ENCODE results near the gene CCL23.

Gene CCL23

GRCh38 chr17:36017799-36018198, at the start of gene CCL23:
CCL23 (minus strand) TSS chr17:36017972; CDS start chr17:36017897, 75 bp downstream.
- Histone ChIP-seq H3K36me3 (ENCODE audit: insufficient read depth, low read length) (no peaks in the 10 kb centered on the region), H3K9me3 (ENCODE audit: low read depth, low read length) (no peaks in the 10 kb centered on the region), H3K4me3 (no peak within 1 kb of the TSS), H3K9ac (ENCODE audit: insufficient read length) (no peak within 1 kb of the TSS), H3K27ac (no peak within 1 kb of the TSS)
- no peak for TF ChIP-seq EZH2 (IDR thresholded peaks at IDR 0.05)
- TF ChIP-seq POLR2AphosphoS5 (IDR thresholded peaks at IDR 0.05; ENCODE audit: borderline replicate concordance, low read depth, low read length): no peak
- no peak for TF ChIP-seq FOXP2 (optimal IDR thresholded peaks at IDR 0.05; ENCODE audit: control extremely low read depth, extremely low read length, insufficient read depth)
- no peak for DNase-seq (ENCODE audit: low read depth, low spot score)

- no peak for DNase-seq (ENCODE audit: low read depth, low spot score)
- H3K9ac ChIP-seq (ENCODE audit: insufficient read length): no peak overlapping the region
Observed at GRCh38 chr17:36066365-36066985, 48.7 kb upstream of the CCL23 start.

GRCh38 chr17:36063786-36064541, 46.2 kb upstream of the CCL23 start, which contains the start of gene CCL18:
CCL18 (plus strand) TSS chr17:36064272; CDS start chr17:36064343, 71 bp downstream.
- no peak within 1 kb of the TSS for H3K4me3 ChIP-seq
- H3K9me3 ChIP-seq (ENCODE audit: low read depth, low read length): no peaks in the 10 kb centered on the region
- TF ChIP-seq EZH2 (IDR thresholded peaks at IDR 0.05) (no peak), FOXP2 (optimal IDR thresholded peaks at IDR 0.05; ENCODE audit: control extremely low read depth, extremely low read length, insufficient read depth) (no peak)
- H3K9ac ChIP-seq (ENCODE audit: insufficient read length): no peak within 1 kb of the TSS
- DNase-seq (ENCODE audit: low read depth, low spot score): no peak
- no peaks in the 10 kb centered on the region for H3K36me3 ChIP-seq (ENCODE audit: insufficient read depth, low read length)
- H3K27ac ChIP-seq: no peak within 1 kb of the TSS

More at GRCh38 chr17:36066365-36066985, 48.7 kb upstream of the CCL23 start:
- H3K27ac ChIP-seq: no peak overlapping the region
- no peaks in the 10 kb centered on the region for H3K36me3 ChIP-seq (ENCODE audit: insufficient read depth, low read length)
- H3K4me3 ChIP-seq: no peak overlapping the region
- TF ChIP-seq EZH2 (IDR thresholded peaks at IDR 0.05) (no peak), FOXP2 (optimal IDR thresholded peaks at IDR 0.05; ENCODE audit: control extremely low read depth, extremely low read length, insufficient read depth) (no peak), POLR2AphosphoS5 (IDR thresholded peaks at IDR 0.05; ENCODE audit: borderline replicate concordance, low read depth, low read length) (no peak)
- no peaks in the 10 kb centered on the region for H3K9me3 ChIP-seq (ENCODE audit: low read depth, low read length)

GRCh38 chr17:36060816-36061215, 43.0 kb upstream of the CCL23 start:
- Histone ChIP-seq H3K9ac (ENCODE audit: insufficient read length) (no peak overlapping the region), H3K36me3 (ENCODE audit: insufficient read depth, low read length) (no peaks in the 10 kb centered on the region), H3K4me3 (no peak overlapping the region), H3K27ac (no peak overlapping the region), H3K9me3 (ENCODE audit: low read depth, low read length) (no peaks in the 10 kb centered on the region)
- DNase-seq (ENCODE audit: low read depth, low spot score): no peak
- no peak for TF ChIP-seq POLR2AphosphoS5 (IDR thresholded peaks at IDR 0.05; ENCODE audit: borderline replicate concordance, low read depth, low read length)
- no peak for TF ChIP-seq FOXP2 (optimal IDR thresholded peaks at IDR 0.05; ENCODE audit: control extremely low read depth, extremely low read length, insufficient read depth)
- no peak for TF ChIP-seq EZH2 (IDR thresholded peaks at IDR 0.05)

GRCh38 chr17:36059406-36059805, 41.6 kb upstream of the CCL23 start:
- no peak for TF ChIP-seq POLR2AphosphoS5 (IDR thresholded peaks at IDR 0.05; ENCODE audit: borderline replicate concordance, low read depth, low read length)
- no peak for TF ChIP-seq EZH2 (IDR thresholded peaks at IDR 0.05)
- TF ChIP-seq FOXP2 (optimal IDR thresholded peaks at IDR 0.05; ENCODE audit: control extremely low read depth, extremely low read length, insufficient read depth): no peak
- no peak for DNase-seq (ENCODE audit: low read depth, low spot score)

GRCh38 chr17:36057911-36058310, 40.1 kb upstream of the CCL23 start:
- H3K9me3 ChIP-seq (ENCODE audit: low read depth, low read length): no peaks in the 10 kb centered on the region
- H3K4me3 ChIP-seq: no peak overlapping the region
- TF ChIP-seq EZH2 (IDR thresholded peaks at IDR 0.05) (no peak), POLR2AphosphoS5 (IDR thresholded peaks at IDR 0.05; ENCODE audit: borderline replicate concordance, low read depth, low read length) (no peak), FOXP2 (optimal IDR thresholded peaks at IDR 0.05; ENCODE audit: control extremely low read depth, extremely low read length, insufficient read depth) (no peak)
- H3K36me3 ChIP-seq (ENCODE audit: insufficient read depth, low read length): no peaks in the 10 kb centered on the region
- DNase-seq (ENCODE audit: low read depth, low spot score): no peak
- H3K27ac ChIP-seq: no peak overlapping the region
- no peak overlapping the region for H3K9ac ChIP-seq (ENCODE audit: insufficient read length)

More at GRCh38 chr17:36059406-36059805, 41.6 kb upstream of the CCL23 start:
- H3K9me3 ChIP-seq (ENCODE audit: low read depth, low read length): no peaks in the 10 kb centered on the region
- no peak overlapping the region for H3K4me3 ChIP-seq
- no peak overlapping the region for H3K27ac ChIP-seq
- no peaks in the 10 kb centered on the region for H3K36me3 ChIP-seq (ENCODE audit: insufficient read depth, low read length)
- H3K9ac ChIP-seq (ENCODE audit: insufficient read length): no peak overlapping the region

- H3K9me3 ChIP-seq (ENCODE audit: low read depth, low read length): no peaks in the 10 kb centered on the region
- H3K4me3 ChIP-seq: no peak overlapping the region
- no peak for DNase-seq (ENCODE audit: low read depth, low spot score)
- no peak overlapping the region for H3K9ac ChIP-seq (ENCODE audit: insufficient read length)
- TF ChIP-seq POLR2AphosphoS5 (IDR thresholded peaks at IDR 0.05; ENCODE audit: borderline replicate concordance, low read depth, low read length) (no peak), FOXP2 (optimal IDR thresholded peaks at IDR 0.05; ENCODE audit: control extremely low read depth, extremely low read length, insufficient read depth) (no peak), EZH2 (IDR thresholded peaks at IDR 0.05) (no peak)
- no peak overlapping the region for H3K27ac ChIP-seq
- no peaks in the 10 kb centered on the region for H3K36me3 ChIP-seq (ENCODE audit: insufficient read depth, low read length)
Observed at GRCh38 chr17:36055921-36056520, 38.2 kb upstream of the CCL23 start.

- no peak overlapping the region for H3K4me3 ChIP-seq
- no peak for DNase-seq (ENCODE audit: low read depth, low spot score)
Observed at GRCh38 chr17:36055171-36055570, 37.4 kb upstream of the CCL23 start.

More at GRCh38 chr17:36055171-36055570, 37.4 kb upstream of the CCL23 start:
- no peak overlapping the region for H3K9ac ChIP-seq (ENCODE audit: insufficient read length)
- H3K27ac ChIP-seq: no peak overlapping the region
- no peak for TF ChIP-seq FOXP2 (optimal IDR thresholded peaks at IDR 0.05; ENCODE audit: control extremely low read depth, extremely low read length, insufficient read depth)
- TF ChIP-seq POLR2AphosphoS5 (IDR thresholded peaks at IDR 0.05; ENCODE audit: borderline replicate concordance, low read depth, low read length): no peak
- no peak for TF ChIP-seq EZH2 (IDR thresholded peaks at IDR 0.05)
- no peaks in the 10 kb centered on the region for H3K36me3 ChIP-seq (ENCODE audit: insufficient read depth, low read length)
- no peaks in the 10 kb centered on the region for H3K9me3 ChIP-seq (ENCODE audit: low read depth, low read length)
